ENCODE results near the gene BCAS3.

BCAS3 gene

GRCh38 chr17:61442136-61442775 lies 764.6 kb downstream of the BCAS3 start:
- DNase-seq: no peak
